ENCODE results near the gene CLEC14A. TPM values are rescaled to one million over a fixed set of nuclear protein-coding genes. Genes with fewer than 3 reads are reported as not detected.

The CLEC14A gene
- total RNA-seq, 1 experiment from 2014 or later: not detected

DNA sequence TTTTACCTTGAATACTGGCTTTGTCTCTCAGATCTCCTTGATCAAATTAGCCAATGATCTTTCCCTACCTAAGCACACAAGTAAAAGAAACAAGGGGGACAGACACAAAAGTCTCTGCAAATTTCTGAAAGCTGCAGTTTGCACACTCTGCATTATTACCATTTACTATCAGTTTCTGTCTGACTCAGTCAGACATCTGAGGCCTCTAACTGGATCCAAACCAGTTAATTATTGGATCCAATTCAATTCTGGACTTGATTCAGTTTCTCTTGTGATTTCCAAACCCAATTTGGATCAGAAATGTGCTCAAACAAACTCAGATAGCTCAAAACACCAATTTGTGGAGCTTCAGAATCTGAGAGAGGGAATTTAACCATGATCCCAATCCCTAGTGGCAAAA, 31.6 kb downstream of the CLEC14A start:
- no peak for DNase-seq (ENCODE audit: low read depth in 1 of 2, low spot score in 2 of 2)
- H3K27ac ChIP-seq: no peak overlapping the region
- no peaks in the 10 kb centered on the region for H3K36me3 ChIP-seq
- no peaks in the 10 kb centered on the region for H3K27me3 ChIP-seq (replicated peaks)
- no peak overlapping the region for H3K4me3 ChIP-seq
- H3K4me1 ChIP-seq (replicated peaks): no peaks in the 10 kb centered on the region
- no peaks in the 10 kb centered on the region for H3K9me3 ChIP-seq (replicated peaks)

- no peak for DNase-seq (ENCODE audit: low read depth in 1 of 2, low spot score in 2 of 2)
- Histone ChIP-seq H3K4me3 (no peak overlapping the region), H3K36me3 (no peaks in the 10 kb centered on the region), H3K27me3 (replicated peaks) (no peaks in the 10 kb centered on the region), H3K4me1 (replicated peaks) (no peaks in the 10 kb centered on the region), H3K27ac (no peak overlapping the region), H3K9me3 (replicated peaks) (no peaks in the 10 kb centered on the region)
Observed at GRCh38 chr14:38221077-38221476, 34.8 kb downstream of the CLEC14A start.

GRCh38 chr14:38217553-38217952, 38.3 kb downstream of the CLEC14A start:
- DNase-seq (ENCODE audit: low read depth in 1 of 2, low spot score in 2 of 2): no peak
- no peaks in the 10 kb centered on the region for H3K27me3 ChIP-seq (replicated peaks)
- no peaks in the 10 kb centered on the region for H3K4me1 ChIP-seq (replicated peaks)
- no peak overlapping the region for H3K27ac ChIP-seq
- H3K9me3 ChIP-seq (replicated peaks): no peaks in the 10 kb centered on the region
- H3K4me3 ChIP-seq: no peak overlapping the region
- H3K36me3 ChIP-seq: no peaks in the 10 kb centered on the region

DNA sequence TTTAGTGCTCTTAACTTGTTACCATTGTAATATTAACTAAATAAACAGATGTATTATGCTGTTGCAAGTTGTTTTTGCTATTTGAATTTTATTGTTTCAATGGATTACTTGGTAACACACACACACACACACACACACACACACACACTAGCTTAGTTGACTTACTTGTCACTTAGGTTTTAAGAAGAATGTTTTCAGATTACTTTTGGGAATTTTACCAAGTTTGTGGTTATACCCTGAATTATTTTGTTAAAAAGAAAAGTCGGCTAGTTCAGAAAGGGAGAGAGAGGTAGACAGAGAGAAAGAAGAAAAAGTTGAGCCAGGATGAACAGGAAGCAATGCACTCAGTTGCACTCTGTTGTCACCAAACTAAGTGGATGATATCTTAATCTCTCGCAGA, 42.9 kb downstream of the CLEC14A start:
- Histone ChIP-seq H3K36me3 (no peaks in the 10 kb centered on the region), H3K27me3 (replicated peaks) (no peaks in the 10 kb centered on the region), H3K4me1 (replicated peaks) (no peaks in the 10 kb centered on the region), H3K9me3 (replicated peaks) (no peaks in the 10 kb centered on the region), H3K4me3 (no peak overlapping the region), H3K27ac (no peak overlapping the region)
- no peak for DNase-seq (ENCODE audit: low read depth in 1 of 2, low spot score in 2 of 2)

- DNase-seq (ENCODE audit: low read depth in 1 of 2, low spot score in 2 of 2): no peak
- no peak overlapping the region for H3K4me3 ChIP-seq
Observed at GRCh38 chr14:38212111-38212510, 43.8 kb downstream of the CLEC14A start.

DNA sequence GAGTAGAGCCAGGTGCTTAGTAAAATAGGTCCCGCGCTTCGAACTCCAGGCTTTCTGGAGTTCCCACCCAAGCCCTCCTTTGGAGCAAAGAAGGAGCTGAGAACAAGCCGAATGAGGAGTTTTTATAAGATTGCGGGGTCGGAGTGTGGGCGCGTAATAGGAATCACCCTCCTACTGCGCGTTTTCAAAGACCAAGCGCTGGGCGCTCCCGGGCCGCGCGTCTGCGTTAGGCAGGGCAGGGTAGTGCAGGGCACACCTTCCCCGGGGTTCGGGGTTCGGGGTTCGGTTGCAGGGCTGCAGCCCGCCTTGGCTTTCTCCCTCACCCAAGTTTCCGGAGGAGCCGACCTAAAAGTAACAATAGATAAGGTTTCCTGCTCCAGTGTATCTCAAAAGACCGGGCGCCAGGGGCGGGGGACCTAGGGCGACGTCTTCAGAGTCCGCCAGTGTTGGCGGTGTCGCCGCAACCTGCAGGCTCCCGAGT, 44.6 kb downstream of the CLEC14A start:
- Histone ChIP-seq H3K4me3 (no peak overlapping the region), H3K9me3 (replicated peaks) (no peaks in the 10 kb centered on the region), H3K27me3 (replicated peaks) (no peaks in the 10 kb centered on the region), H3K4me1 (replicated peaks) (no peaks in the 10 kb centered on the region), H3K36me3 (no peaks in the 10 kb centered on the region), H3K27ac (no peak overlapping the region)
- DNase-seq (ENCODE audit: low read depth in 1 of 2, low spot score in 2 of 2): no peak

More at GRCh38 chr14:38212111-38212510, 43.8 kb downstream of the CLEC14A start:
- no peaks in the 10 kb centered on the region for H3K4me1 ChIP-seq (replicated peaks)
- H3K9me3 ChIP-seq (replicated peaks): no peaks in the 10 kb centered on the region
- no peaks in the 10 kb centered on the region for H3K36me3 ChIP-seq
- H3K27ac ChIP-seq: no peak overlapping the region
- H3K27me3 ChIP-seq (replicated peaks): no peaks in the 10 kb centered on the region

GRCh38 chr14:38210587-38211216, 45.2 kb downstream of the CLEC14A start:
- Histone ChIP-seq H3K27me3 (replicated peaks) (no peaks in the 10 kb centered on the region), H3K27ac (no peak overlapping the region)
- no peak for DNase-seq (ENCODE audit: low read depth in 1 of 2, low spot score in 2 of 2)

DNA sequence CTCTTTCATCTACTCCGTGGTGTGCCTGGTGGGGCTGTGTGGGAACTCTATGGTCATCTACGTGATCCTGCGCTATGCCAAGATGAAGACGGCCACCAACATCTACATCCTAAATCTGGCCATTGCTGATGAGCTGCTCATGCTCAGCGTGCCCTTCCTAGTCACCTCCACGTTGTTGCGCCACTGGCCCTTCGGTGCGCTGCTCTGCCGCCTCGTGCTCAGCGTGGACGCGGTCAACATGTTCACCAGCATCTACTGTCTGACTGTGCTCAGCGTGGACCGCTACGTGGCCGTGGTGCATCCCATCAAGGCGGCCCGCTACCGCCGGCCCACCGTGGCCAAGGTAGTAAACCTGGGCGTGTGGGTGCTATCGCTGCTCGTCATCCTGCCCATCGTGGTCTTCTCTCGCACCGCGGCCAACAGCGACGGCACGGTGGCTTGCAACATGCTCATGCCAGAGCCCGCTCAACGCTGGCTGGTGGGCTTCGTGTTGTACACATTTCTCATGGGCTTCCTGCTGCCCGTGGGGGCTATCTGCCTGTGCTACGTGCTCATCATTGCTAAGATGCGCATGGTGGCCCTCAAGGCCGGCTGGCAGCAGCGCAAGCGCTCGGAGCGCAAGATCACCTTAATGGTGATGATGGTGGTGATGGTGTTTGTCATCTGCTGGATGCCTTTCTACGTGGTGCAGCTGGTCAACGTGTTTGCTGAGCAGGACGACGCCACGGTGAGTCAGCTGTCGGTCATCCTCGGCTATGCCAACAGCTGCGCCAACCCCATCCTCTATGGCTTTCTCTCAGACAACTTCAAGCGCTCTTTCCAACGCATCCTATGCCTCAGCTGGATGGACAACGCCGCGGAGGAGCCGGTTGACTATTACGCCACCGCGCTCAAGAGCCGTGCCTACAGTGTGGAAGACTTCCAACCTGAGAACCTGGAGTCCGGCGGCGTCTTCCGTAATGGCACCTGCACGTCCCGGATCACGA, 46.0 kb downstream of the CLEC14A start:
- no peak for DNase-seq (ENCODE audit: low read depth in 1 of 2, low spot score in 2 of 2)
- H3K27me3 ChIP-seq (replicated peaks): no peaks in the 10 kb centered on the region
- H3K4me1 ChIP-seq (replicated peaks): no peaks in the 10 kb centered on the region
- no peaks in the 10 kb centered on the region for H3K36me3 ChIP-seq
- H3K9me3 ChIP-seq (replicated peaks): no peaks in the 10 kb centered on the region
- no peak overlapping the region for H3K4me3 ChIP-seq
- no peak overlapping the region for H3K27ac ChIP-seq

More at GRCh38 chr14:38210587-38211216, 45.2 kb downstream of the CLEC14A start:
- Histone ChIP-seq H3K9me3 (replicated peaks) (no peaks in the 10 kb centered on the region), H3K4me1 (replicated peaks) (no peaks in the 10 kb centered on the region), H3K4me3 (no peak overlapping the region), H3K36me3 (no peaks in the 10 kb centered on the region)

DNA sequence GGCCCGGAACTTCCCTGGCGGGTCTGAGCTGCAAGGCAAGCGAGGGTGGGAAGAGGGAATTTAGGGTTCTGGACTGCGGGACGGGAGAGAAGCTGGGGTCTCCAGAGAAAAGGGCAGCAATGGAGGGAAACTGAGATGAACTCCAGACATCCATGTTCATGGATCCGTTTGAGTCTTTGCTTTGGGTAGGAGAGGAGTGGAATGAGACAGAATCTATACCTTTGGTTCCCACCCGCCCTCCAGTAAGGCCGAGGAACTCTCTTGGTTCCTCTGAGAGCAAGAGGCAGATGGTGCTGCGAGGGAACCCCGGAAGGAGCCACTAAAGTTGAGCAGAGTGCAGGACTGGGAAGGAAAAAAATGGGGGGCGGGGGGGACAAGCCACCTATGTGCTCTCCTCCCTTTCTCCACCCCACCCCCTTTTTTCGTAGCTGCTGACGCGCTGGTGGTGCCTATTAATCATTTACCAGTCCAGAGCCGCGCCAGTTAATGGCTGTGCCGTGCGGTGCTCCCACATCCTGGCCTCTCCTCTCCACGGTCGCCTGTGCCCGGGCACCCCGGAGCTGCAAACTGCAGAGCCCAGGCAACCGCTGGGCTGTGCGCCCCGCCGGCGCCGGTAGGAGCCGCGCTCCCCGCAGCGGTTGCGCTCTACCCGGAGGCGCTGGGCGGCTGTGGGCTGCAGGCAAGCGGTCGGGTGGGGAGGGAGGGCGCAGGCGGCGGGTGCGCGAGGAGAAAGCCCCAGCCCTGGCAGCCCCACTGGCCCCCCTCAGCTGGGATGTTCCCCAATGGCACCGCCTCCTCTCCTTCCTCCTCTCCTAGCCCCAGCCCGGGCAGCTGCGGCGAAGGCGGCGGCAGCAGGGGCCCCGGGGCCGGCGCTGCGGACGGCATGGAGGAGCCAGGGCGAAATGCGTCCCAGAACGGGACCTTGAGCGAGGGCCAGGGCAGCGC, 47.0 kb downstream of the CLEC14A start:
- H3K4me3 ChIP-seq: no peak overlapping the region
- DNase-seq (ENCODE audit: low read depth in 1 of 2, low spot score in 2 of 2): no peak
- H3K27ac ChIP-seq: no peak overlapping the region
- H3K4me1 ChIP-seq (replicated peaks): no peaks in the 10 kb centered on the region
- H3K36me3 ChIP-seq: no peaks in the 10 kb centered on the region
- no peaks in the 10 kb centered on the region for H3K27me3 ChIP-seq (replicated peaks)
- H3K9me3 ChIP-seq (replicated peaks): no peaks in the 10 kb centered on the region

- DNase-seq (ENCODE audit: low read depth in 1 of 2, low spot score in 2 of 2): no peak
- Histone ChIP-seq H3K9me3 (replicated peaks) (no peaks in the 10 kb centered on the region), H3K4me3 (no peak within 1 kb of the TSS), H3K36me3 (no peaks in the 10 kb centered on the region), H3K4me1 (replicated peaks) (no peaks in the 10 kb centered on the region), H3K27me3 (replicated peaks) (no peaks in the 10 kb centered on the region), H3K27ac (no peak within 1 kb of the TSS)
Observed at GRCh38 chr14:38207736-38208617, 47.9 kb downstream of the CLEC14A start, which contains the start of gene SSTR1. TSS of gene SSTR1 (plus strand) at chr14:38207904. CDS start at chr14:38209390, 1,486 bp downstream.

DNA sequence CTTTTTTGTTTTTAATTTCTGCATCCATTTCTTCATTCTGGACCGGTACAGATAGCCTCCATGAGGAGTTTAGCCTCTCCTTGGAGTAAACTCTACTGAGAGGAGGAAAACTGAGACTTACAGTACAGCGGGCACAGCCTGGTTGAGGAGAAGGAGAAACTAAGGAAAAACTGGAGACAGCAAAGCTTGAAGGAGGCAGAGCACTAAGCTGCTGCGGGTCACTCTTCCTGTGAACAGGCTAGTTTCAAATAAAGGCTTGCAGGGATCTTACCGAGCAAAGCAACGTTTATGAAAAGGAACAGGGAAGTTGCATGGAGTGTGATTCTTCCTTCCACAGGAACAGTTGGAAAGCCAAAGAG, 48.5 kb downstream of the CLEC14A start:
- no peaks in the 10 kb centered on the region for H3K9me3 ChIP-seq (replicated peaks)
- H3K4me1 ChIP-seq (replicated peaks): no peaks in the 10 kb centered on the region
- H3K27ac ChIP-seq: no peak overlapping the region
- no peak for DNase-seq (ENCODE audit: low read depth in 1 of 2, low spot score in 2 of 2)
- H3K4me3 ChIP-seq: no peak overlapping the region
- no peaks in the 10 kb centered on the region for H3K36me3 ChIP-seq
- no peaks in the 10 kb centered on the region for H3K27me3 ChIP-seq (replicated peaks)

DNA sequence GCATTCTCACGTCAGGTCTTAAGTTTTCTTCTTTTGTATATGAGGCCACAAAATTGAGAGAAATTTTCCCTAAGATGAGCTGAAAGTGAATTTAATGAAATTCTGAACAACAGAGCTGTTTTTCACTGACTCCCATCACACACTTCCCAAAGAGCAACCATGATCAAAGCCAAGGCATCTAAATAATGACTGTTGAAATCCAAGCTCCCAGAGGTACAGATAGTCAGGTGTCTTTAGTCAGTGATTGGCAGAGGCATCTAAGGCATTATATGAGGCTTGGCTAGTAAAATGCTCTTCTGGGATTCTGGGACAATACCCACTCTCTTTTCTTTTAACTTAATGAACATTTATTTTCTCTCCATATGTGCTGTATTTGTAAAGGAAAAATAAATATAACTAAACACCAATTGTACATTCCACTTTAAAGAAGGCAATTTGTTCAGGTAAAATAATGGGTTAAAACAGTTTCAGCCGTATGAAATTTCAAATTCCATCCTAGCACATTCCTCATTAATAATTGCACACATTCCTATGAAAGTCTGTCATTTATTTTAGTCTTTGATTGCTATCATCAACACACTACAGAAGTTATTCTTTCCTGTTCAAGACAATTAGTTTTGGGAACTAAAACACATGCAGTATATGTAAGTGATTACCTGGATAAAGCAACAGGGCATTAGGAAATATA, 49.1 kb downstream of the CLEC14A start:
- Histone ChIP-seq H3K36me3 (no peaks in the 10 kb centered on the region), H3K27ac (no peak overlapping the region), H3K4me1 (replicated peaks) (no peaks in the 10 kb centered on the region), H3K27me3 (replicated peaks) (no peaks in the 10 kb centered on the region), H3K4me3 (no peak overlapping the region), H3K9me3 (replicated peaks) (no peaks in the 10 kb centered on the region)
- DNase-seq (ENCODE audit: low read depth in 1 of 2, low spot score in 2 of 2): no peak

All from SJSA1 (cell line).